Mesothelial cell of epicardium (in vitro differentiated cells): ENCODE measurements around the gene CPT1A. TPM values are rescaled to one million over a fixed set of nuclear protein-coding genes. Genes with fewer than 3 reads are reported as not detected.

ENCODE experiments used
- DNase-seq, 2 experiments: peaks; one replicate each; pipeline ENCODE4 v3.0.0; 2021; ENCODE audit warnings: low spot score in 2 of 2; ENCODE audit not compliant: unreplicated experiment in 2 of 2
- H3K27ac Mint-ChIP-seq: 2 replicates; pipeline ENCODE4 v1.8.0; 2021; ENCODE audit warnings: mixed read lengths
- H3K27me3 Mint-ChIP-seq: 2 replicates; pipeline ENCODE4 v1.8.0; 2021; ENCODE audit warnings: low read depth, mixed read lengths
- H3K36me3 Mint-ChIP-seq: 2 replicates; pipeline ENCODE4 v1.8.0; 2021; ENCODE audit warnings: mixed read lengths
- H3K4me1 Mint-ChIP-seq: 2 replicates; pipeline ENCODE4 v1.8.0; 2021; ENCODE audit warnings: mixed read lengths
- H3K4me3 Mint-ChIP-seq: 2 replicates; pipeline ENCODE4 v1.8.0; 2021; ENCODE audit warnings: mild to moderate bottlenecking, moderate library complexity, mixed read lengths
- H3K9me3 Mint-ChIP-seq: 2 replicates; pipeline ENCODE4 v1.8.0; 2021; ENCODE audit warnings: mixed read lengths
- total RNA-seq: library from RNA; stranded (reverse); gene quantifications from 3 replicates; pipeline ENCODE4 v1.2.1, GENCODE V29; 2021
- TF ChIP-seq, protein P1 (sequence below): fragments of 200-600 bp; sonication (generic); IDR thresholded peaks from one replicate; pipeline ENCODE4 v1.5.0; 2021; ENCODE audit warnings: antibody characterized with exemption; ENCODE audit not compliant: unreplicated experiment

The CPT1A gene
- total RNA-seq, 1 donor from 2014 or later = 2.6 TPM

DNA sequence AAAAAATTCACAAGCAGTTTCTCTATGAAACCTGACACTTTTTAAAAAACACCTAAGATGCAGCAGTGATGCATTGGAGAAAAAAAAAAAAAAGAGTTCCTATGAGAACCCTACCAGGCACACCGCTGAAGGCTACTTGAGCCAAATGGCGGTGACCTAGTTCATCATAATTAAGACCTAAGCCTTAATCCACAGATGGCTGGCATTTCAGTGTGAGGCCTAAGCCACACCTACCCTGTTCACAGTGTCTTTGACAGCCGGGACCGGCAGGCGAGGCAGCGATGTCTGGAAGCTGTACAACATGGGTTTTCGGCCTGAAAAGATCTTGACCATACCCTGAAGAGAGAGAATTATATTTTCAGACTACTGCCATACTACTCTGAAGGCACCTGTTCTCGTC lies 38.0 kb downstream of the CPT1A start:
- Mint-ChIP-seq H3K36me3 (no peaks in the 10 kb centered on the region), H3K9me3 (no peaks in the 10 kb centered on the region), H3K4me3 (no peak overlapping the region), H3K4me1 (no peaks in the 10 kb centered on the region), H3K27me3 (no peaks in the 10 kb centered on the region), H3K27ac (no peak overlapping the region)
- no peak for DNase-seq
- TF ChIP-seq, protein P1, sequence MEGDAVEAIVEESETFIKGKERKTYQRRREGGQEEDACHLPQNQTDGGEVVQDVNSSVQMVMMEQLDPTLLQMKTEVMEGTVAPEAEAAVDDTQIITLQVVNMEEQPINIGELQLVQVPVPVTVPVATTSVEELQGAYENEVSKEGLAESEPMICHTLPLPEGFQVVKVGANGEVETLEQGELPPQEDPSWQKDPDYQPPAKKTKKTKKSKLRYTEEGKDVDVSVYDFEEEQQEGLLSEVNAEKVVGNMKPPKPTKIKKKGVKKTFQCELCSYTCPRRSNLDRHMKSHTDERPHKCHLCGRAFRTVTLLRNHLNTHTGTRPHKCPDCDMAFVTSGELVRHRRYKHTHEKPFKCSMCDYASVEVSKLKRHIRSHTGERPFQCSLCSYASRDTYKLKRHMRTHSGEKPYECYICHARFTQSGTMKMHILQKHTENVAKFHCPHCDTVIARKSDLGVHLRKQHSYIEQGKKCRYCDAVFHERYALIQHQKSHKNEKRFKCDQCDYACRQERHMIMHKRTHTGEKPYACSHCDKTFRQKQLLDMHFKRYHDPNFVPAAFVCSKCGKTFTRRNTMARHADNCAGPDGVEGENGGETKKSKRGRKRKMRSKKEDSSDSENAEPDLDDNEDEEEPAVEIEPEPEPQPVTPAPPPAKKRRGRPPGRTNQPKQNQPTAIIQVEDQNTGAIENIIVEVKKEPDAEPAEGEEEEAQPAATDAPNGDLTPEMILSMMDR = no peak

DNA sequence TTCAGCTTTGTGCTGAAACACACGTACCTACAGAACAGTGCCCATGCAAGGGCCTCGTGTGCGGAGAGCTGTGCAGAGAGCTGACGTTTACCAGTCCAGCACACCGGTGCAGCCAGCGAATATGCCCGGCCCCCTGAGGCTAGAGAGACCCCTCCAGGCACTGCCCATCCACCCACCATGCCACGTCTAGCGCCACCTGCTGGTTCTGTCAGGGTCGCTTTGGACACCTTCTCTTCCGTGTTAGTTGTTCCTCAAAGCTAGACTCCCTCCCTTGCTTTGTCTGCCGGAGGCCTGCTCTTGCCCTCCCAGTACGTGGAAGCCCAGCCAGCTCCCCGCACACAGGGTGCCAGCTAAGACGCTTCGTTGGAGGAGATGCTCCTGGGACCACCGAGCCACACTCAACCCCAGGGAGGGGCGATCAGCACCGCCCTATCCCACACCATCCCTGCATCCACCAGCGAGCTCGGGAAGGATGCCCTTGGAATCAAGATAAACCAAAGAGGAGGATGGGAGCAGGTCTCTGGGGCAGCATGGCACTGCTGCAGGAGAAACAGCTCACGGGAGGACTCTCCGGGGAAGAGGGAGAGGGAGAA lies 43.4 kb downstream of the CPT1A start:
- Mint-ChIP-seq H3K36me3 (no peaks in the 10 kb centered on the region), H3K9me3 (no peaks in the 10 kb centered on the region), H3K4me1 (peaks cover 3% of the 10 kb centered on the region), H3K27ac (no peak overlapping the region), H3K27me3 (no peaks in the 10 kb centered on the region), H3K4me3 (no peak overlapping the region)
- DNase-seq = peak in 1 of 2 experiments; percentile 52
- TF ChIP-seq, protein P1 = peak; percentile 61

DNA sequence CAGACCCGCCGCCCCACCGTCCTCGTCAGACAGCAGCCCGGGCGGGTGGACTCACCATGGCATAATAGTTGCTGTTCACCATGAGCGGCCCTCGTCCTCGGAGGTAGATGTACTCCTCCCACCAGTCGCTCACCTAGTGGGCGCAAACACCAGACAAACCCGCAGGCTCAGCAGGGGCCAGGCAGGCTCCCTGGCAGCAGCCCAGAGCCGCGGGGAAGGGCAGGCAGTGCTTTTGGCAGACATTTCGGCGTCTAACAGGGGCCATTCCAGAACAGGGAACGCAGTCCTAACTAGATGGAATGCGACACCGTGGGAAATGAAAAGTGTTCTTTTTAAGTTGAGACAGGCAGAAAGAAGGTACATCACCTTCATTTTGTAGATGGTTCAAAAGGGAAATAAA lies 44.9 kb downstream of the CPT1A start:
- Mint-ChIP-seq H3K27me3 (no peaks in the 10 kb centered on the region), H3K27ac (no peak overlapping the region), H3K4me1 (peaks cover 3% of the 10 kb centered on the region), H3K9me3 (no peaks in the 10 kb centered on the region), H3K36me3 (no peaks in the 10 kb centered on the region), H3K4me3 (no peak overlapping the region)
- TF ChIP-seq, protein P1 = no peak
- DNase-seq = no peak

DNA sequence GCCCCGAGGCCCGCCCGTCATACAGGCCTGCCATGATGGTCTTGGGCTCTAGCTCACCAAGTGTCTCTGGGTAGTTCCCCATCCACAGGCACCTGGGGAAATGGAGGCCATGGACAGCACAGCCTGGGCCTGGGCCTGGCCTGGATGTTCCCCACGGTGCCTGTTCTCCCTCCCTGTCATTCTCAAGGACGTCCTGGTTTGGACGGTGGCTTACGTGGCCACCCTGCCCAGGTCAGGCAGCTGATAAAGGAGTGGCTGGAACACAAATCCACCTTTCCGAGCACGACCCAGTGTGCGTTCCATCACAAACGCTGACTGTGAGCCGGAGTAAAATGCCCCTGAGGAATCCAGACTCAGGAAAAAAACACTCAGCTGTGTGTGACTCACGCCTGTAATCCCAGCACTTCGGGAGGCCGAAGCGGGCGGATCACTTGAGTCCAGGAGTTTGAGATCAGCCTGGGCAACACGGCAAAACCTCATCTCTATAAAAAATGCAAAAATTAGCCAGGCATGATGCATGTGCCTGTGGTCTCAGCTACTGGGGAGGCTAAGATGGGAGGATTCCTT lies 49.2 kb downstream of the CPT1A start:
- Mint-ChIP-seq H3K4me1 (peaks cover 3% of the 10 kb centered on the region), H3K36me3 (no peaks in the 10 kb centered on the region), H3K9me3 (no peaks in the 10 kb centered on the region), H3K4me3 (no peak overlapping the region), H3K27me3 (no peaks in the 10 kb centered on the region), H3K27ac (no peak overlapping the region)
- TF ChIP-seq, protein P1 = no peak
- no peak for DNase-seq

DNA sequence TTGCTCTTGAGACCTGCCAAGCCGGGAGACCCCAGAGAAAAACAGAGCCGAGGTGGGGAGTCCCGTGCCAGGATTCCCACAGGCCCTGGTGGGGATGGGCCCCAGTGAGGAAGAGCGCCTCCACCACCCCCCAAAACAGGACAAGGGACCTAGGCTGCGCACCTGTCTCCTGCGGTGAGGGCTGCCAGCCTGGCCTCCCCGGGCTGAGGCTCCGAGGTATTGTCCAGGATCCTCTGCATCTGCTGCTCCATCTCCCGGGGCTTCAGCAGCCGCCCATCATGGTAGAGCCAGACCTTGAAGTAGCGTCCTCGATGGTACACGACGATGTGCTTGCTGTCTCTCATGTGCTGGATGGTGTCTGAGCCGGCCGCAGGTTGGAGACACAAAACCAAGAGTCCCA lies 57.1 kb downstream of the CPT1A start:
- H3K4me3 Mint-ChIP-seq = no peak overlapping the region
- no peaks in the 10 kb centered on the region for H3K27me3 Mint-ChIP-seq
- H3K9me3 Mint-ChIP-seq = no peaks in the 10 kb centered on the region
- H3K27ac Mint-ChIP-seq = no peak overlapping the region
- no peak for DNase-seq
- TF ChIP-seq, protein P1 = no peak
- no peaks in the 10 kb centered on the region for H3K4me1 Mint-ChIP-seq
- H3K36me3 Mint-ChIP-seq = no peaks in the 10 kb centered on the region
